HAP-1 (cell line): ENCODE measurements around the gene B3GNT7.
A peak's percentile ranks its signal among the peaks of the same experiment; 100 is the strongest.
"Not testable (repeated sequence)": the region's sequence is repeated elsewhere in the genome, so short reads cannot be mapped to it uniquely, and the experiment has no call there.

ENCODE experiments used
- DNase-seq, 2 experiments: peaks; one replicate each; pipeline ENCODE4 v3.0.0-alpha.2; 2016 to 2020; ENCODE audit warnings: low spot score in 2 of 2
- H3K27me3 ChIP-seq: fragments of 250-450 bp; sonication (Bioruptor Pico); 2 replicates; pipeline ENCODE4 v1.5.1; 2020; ENCODE audit warnings: low read depth, mild to moderate bottlenecking, moderate library complexity
- H3K36me3 ChIP-seq: fragments of 250-450 bp; sonication (Bioruptor Pico); replicated peaks from 2 replicates; pipeline ENCODE4 v1.5.1; 2020; ENCODE audit warnings: mild to moderate bottlenecking
- H3K4me1 ChIP-seq: fragments of 250-450 bp; sonication (Bioruptor Pico); 2 replicates; pipeline ENCODE4 v1.5.1; 2020; ENCODE audit warnings: mild to moderate bottlenecking
- H3K4me3 ChIP-seq: fragments of 250-450 bp; sonication (Bioruptor Pico); 2 replicates; pipeline ENCODE4 v1.5.1; 2020; ENCODE audit warnings: mild to moderate bottlenecking, moderate library complexity
- H3K9me3 ChIP-seq: fragments of 250-450 bp; sonication (Bioruptor Pico); 2 replicates; pipeline ENCODE4 v1.5.1; 2020; ENCODE audit warnings: mild to moderate bottlenecking, moderate library complexity
- in situ Hi-C: fragments of 300-500 bp; cut with MboI; formaldehyde crosslinking; loops from 3 replicates; pipeline ENCODE4 v1.14.3; 2020; ENCODE audit warnings: low sequenced_read_pairs, inconsistent platforms, mixed read lengths

The B3GNT7 gene

DNA sequence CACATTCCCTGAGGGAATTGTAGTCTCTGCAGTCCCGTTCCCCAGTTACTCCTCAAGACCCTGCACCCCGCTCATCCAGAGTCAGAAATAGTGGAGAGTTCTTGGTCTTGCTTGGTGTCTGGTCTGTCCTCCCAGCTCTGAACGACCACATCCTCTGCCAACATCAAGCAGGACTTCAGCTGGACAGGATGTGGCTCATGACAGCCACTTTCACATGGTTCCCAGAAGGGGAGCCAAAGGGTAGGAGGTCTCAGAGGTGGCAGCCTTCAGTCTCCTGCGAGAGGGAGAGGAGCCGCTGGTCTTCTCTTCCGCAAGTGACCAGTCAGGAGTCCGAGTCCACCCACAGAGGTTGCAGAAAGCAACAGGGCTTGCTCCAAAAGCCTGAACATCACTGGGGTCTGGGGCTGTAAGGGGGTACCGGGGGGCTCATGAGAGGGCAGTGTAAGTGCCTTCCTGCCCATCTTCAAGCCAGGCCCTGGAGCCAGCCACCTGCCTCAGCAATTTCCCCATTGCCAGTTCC lies 29.8 kb downstream of the B3GNT7 start:
- H3K27me3 ChIP-seq: no peaks in the 10 kb centered on the region
- H3K4me1 ChIP-seq: peaks cover 6% of the 10 kb centered on the region
- no peak for DNase-seq
- H3K9me3 ChIP-seq: peaks cover 6% of the 10 kb centered on the region
- no peak overlapping the region for H3K4me3 ChIP-seq
- in situ Hi-C loops: loop anchor here (25.0 kb wide), 1 partner anchor 588 kb away; no protein-coding TSS in a partner anchor
- H3K36me3 ChIP-seq: no peaks in the 10 kb centered on the region

DNA sequence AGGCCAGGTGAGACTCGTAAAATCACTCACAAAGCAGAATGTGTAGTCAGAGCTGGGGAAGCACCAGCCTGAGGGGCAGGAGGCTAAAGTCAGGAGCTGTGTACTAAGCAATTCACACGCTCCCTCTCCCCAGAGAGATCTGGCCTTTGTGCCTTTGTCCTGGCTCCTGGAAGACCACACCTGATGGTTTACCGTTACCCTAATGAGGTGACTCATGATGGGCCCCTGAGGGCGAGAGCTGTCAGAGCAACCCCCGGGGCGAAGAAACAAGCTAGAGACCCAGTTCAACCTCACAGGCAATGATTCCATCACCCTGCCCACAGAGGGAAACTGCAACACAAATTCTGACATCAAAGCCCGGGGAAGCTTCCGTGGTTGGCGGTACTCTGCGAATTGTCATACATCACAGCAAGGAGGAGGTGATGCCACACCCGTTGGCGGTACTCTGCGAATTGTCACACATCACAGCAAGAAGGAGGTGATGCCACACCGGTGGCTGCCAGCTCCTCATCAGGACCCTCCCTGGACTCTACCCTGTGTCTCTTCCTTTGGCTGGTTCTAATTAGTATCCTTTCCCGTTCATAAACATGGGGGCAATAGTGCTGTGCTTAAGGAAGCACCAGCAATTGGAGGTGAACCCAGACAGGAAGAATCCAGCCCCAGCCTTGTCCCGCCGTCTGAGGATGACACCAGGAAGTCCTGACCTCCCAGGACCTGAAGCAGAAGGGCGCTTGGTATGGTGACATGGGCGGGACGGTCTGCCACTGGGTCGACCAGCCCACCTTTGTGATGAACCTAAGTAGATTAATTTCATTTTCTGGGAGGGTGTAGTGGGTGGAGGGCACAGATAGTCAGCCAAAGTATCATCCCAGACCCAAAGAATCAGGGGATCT lies 30.5 kb downstream of the B3GNT7 start:
- DNase-seq: peak in 1 of 2 experiments; percentile 27
- in situ Hi-C loops: loop anchor here (25.0 kb wide), 1 partner anchor 589 kb away; no protein-coding TSS in a partner anchor

DNA sequence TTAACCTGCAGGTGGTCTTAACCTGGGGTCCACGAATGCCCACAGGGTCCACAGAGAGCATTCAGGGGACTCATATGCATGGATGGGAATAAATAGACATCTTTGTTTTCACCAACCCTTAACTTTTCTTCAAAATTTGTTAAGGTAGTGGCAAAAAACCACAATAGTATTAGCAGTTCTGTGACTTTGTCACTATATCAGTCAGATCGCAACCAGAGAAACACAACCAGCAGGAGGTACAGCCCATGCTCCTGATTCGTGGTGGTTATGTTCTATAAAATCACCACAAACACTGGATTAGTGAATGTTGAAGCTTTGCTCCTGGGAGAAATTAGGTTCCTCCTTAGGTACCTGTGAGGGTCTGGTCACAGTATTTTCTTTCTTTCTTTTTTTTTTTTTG lies 31.6 kb downstream of the B3GNT7 start:
- no peak for DNase-seq
- Histone ChIP-seq H3K4me1 (peaks cover 6% of the 10 kb centered on the region), H3K27me3 (no peaks in the 10 kb centered on the region), H3K9me3 (peaks cover 10% of the 10 kb centered on the region), H3K4me3 (no peak overlapping the region), H3K36me3 (no peaks in the 10 kb centered on the region)
- in situ Hi-C loops: loop anchor here (25.0 kb wide), 1 partner anchor 590 kb away; no protein-coding TSS in a partner anchor

More for the DNA sequence above, 30.5 kb downstream of the B3GNT7 start:
- peaks cover 6% of the 10 kb centered on the region for H3K4me1 ChIP-seq
- H3K9me3 ChIP-seq: peaks cover 10% of the 10 kb centered on the region
- H3K4me3 ChIP-seq: no peak overlapping the region
- H3K27me3 ChIP-seq: no peaks in the 10 kb centered on the region
- H3K36me3 ChIP-seq: no peaks in the 10 kb centered on the region

DNA sequence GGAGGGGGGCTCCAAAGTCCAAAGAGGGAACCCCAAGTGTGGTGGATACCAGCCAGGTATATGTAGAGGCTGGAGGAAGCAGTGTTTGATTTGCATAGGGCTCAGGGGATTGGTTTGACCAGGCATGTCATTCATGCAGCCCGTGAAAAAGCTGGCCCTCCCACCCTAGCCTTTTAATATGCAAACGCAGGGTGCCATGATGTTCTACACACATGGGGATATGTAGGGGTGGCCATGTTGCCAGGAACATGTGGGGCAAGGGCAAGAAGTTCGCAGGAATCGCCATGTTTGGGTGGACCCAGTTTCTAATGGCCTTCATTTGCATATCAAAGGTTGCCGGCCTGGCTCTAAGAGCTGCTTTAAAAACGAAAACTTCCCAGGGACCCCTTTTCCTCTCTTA lies 33.6 kb downstream of the B3GNT7 start:
- peaks cover 6% of the 10 kb centered on the region for H3K4me1 ChIP-seq
- no peaks in the 10 kb centered on the region for H3K36me3 ChIP-seq
- no peak overlapping the region for H3K4me3 ChIP-seq
- H3K9me3 ChIP-seq: peaks cover 10% of the 10 kb centered on the region
- H3K27me3 ChIP-seq: no peaks in the 10 kb centered on the region
- peak in 1 of 2 experiments; percentile 42 for DNase-seq
- in situ Hi-C loops: loop anchor here (25.0 kb wide), 1 partner anchor 592 kb away; no protein-coding TSS in a partner anchor

DNA sequence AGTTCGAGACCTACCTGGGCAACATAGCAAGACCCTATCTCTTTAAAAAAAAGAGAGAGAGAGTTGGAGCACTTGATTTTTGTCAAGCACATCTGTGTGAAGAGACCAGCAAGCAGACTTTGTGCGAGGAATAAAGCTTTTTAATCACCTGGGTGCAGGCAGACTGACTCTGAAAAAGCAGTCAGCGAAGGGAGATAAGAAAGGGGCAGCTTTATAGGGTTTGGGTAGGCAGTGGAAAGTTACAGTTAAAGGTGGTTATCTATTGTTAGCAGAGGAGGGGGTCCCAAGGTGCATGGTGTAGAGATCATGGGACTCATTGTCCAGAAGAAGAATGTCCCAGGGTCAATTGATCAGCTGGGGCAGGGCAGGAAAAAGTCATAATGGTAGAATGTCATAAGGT lies 34.4 kb downstream of the B3GNT7 start:
- Histone ChIP-seq H3K27me3 (no peaks in the 10 kb centered on the region), H3K36me3 (no peaks in the 10 kb centered on the region), H3K4me3 (no peak overlapping the region), H3K9me3 (peaks cover 10% of the 10 kb centered on the region), H3K4me1 (peaks cover 6% of the 10 kb centered on the region)
- no peak for DNase-seq
- in situ Hi-C loops: loop anchor here (25.0 kb wide), 1 partner anchor 593 kb away; no protein-coding TSS in a partner anchor

DNA sequence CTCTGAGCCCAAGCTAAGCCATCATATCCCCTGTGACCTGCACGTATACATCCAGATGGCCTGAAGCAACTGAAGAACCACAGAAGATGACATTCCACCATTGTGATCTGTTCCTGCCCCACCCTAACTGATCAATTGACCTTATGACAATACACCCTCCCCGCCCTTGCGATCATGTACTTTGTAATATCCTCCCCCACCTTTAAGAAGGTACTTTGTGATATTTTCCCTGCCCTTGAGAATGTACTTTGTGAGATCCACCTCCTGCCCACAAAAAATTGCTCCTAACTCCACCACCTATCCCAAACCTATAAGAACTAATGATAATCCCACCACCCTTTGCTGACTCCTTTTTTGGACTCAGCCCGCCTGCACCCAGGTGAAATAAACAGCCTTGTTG lies 34.9 kb downstream of the B3GNT7 start:
- H3K9me3 ChIP-seq, H3K4me1 ChIP-seq, DNase-seq, H3K4me3 ChIP-seq, H3K36me3 ChIP-seq, H3K27me3 ChIP-seq: not testable (repeated sequence)
- in situ Hi-C loops: loop anchor here (25.0 kb wide), 1 partner anchor 593 kb away; no protein-coding TSS in a partner anchor

DNA sequence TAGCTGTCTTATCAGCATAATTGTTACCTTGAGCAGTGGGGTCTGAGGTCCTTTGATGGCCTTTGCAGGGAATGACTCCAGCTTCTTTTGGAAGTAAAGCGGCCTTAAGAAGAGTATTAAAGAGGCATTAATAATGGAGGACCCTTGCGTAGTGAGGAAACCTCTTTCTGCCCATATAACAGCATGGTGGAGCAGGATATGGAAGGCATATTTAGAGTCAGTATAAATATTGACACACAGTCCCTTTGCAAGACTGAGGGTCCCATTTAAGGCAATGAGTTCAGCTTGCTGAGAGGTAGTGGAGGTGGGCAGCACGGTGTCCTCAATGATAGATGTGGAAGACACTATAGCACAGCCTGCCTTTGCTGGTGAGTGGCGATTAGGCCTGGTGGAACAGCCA lies 36.1 kb downstream of the B3GNT7 start:
- peaks cover 10% of the 10 kb centered on the region for H3K9me3 ChIP-seq
- peaks cover 6% of the 10 kb centered on the region for H3K4me1 ChIP-seq
- H3K4me3 ChIP-seq: no peak overlapping the region
- DNase-seq: no peak
- in situ Hi-C loops: loop anchor here (25.0 kb wide), 1 partner anchor 594 kb away; no protein-coding TSS in a partner anchor
- H3K27me3 ChIP-seq: no peaks in the 10 kb centered on the region
- H3K36me3 ChIP-seq: no peaks in the 10 kb centered on the region

DNA sequence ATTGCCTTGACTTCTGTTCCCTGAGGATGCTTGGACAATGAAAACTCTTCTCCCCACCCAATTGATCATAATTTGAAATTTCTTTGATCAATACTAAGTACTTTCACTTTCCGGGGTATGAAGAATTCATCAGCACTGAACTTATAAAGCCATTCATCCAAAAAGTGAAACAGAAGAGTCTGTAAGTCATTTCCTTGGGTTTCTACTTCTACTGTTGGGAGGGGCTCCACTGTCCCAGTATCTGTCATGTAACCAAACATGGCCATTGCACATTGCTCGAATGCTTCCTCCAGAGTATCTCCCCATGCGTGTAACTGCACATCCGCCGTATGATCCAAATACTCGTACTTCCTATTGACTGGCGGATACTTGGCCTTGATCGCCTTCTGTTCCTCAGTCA lies 38.5 kb downstream of the B3GNT7 start:
- Histone ChIP-seq H3K36me3 (no peaks in the 10 kb centered on the region), H3K9me3 (peaks cover 10% of the 10 kb centered on the region), H3K4me3 (no peak overlapping the region), H3K27me3 (no peaks in the 10 kb centered on the region), H3K4me1 (peaks cover 6% of the 10 kb centered on the region)
- no peak for DNase-seq
- in situ Hi-C loops: loop anchor here (25.0 kb wide), 1 partner anchor 597 kb away; no protein-coding TSS in a partner anchor

DNA sequence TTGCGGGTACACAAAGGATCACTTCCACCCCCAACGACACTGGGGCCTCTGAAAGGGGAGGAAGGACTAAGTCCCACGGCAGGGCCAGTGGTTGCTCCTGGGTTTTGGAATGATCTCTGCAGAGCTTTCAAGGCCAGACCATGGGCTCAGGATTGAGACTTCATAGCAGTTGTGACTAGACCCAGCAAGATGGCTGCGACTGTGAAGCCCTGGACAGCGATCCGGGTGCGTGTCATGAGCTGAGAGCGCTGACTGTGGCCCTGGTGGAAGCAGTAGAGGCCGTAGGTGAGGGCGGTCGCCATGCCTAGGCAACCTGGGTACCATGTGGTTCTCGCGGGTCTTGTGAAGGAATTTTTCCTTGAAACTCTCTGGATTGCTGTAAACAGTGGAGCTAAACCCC lies 41.4 kb downstream of the B3GNT7 start:
- no peaks in the 10 kb centered on the region for H3K9me3 ChIP-seq
- H3K4me1 ChIP-seq: no peaks in the 10 kb centered on the region
- DNase-seq: no peak
- H3K4me3 ChIP-seq: no peak overlapping the region
- in situ Hi-C loops: loop anchor here (25.0 kb wide), 1 partner anchor 600 kb away; no protein-coding TSS in a partner anchor
- H3K36me3 ChIP-seq: no peaks in the 10 kb centered on the region
- H3K27me3 ChIP-seq: no peaks in the 10 kb centered on the region

DNA sequence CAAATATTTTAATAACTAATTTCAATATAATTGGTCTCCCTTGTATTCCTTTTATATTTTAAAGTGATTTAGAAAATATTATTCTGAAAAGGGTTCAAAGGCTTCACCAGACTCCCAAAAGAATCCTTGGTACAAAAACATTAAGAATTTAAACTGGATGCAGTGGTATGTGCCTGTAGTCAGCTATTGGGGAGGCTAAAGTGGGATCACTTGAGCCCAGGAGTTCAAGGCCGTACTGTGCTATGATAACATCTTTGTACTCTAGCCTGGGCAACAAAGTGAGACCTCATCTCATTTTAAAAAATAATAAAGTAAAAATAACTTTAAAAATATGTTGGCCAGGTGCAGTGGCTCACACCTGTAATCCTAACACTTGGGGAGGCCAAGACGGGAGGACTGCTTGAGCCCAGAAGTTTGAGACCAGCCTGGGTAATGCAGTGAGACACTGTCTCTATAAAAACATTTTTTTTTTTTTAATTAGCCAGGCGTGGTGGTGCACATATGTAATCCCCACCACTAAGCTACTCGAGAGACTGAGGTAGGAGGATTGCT lies 54.1 kb downstream of the B3GNT7 start:
- no peak for DNase-seq
- Histone ChIP-seq H3K4me3 (no peak overlapping the region), H3K36me3 (peaks cover 33% of the 10 kb centered on the region), H3K27me3 (no peaks in the 10 kb centered on the region), H3K4me1 (no peaks in the 10 kb centered on the region), H3K9me3 (no peaks in the 10 kb centered on the region)
- in situ Hi-C loops: loop anchor here (25.0 kb wide), 1 partner anchor 612 kb away; no protein-coding TSS in a partner anchor

DNA sequence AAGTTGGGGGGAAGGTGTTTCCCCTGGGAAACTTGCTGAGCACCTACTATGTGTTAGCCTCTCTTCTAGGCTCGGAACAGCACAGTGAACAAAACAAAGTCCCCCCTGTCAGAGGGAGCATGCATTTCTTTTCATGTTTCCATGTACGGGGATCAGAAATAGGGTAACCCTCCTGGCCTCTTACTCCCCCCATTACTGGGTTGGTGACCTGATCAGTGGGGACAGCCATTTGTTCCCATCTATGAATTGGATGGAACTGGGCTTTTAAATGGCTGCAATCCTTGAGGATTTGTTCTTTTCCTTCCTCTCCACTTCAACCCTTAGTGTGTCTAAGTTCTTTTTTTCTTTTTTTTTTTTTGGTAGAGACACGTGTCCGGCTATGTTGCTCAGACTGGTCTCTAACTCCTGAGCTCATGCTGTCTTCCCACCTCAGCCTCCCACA lies 55.1 kb downstream of the B3GNT7 start:
- Histone ChIP-seq H3K9me3 (no peaks in the 10 kb centered on the region), H3K4me3 (no peak overlapping the region), H3K36me3 (peaks cover 43% of the 10 kb centered on the region), H3K4me1 (no peaks in the 10 kb centered on the region), H3K27me3 (no peaks in the 10 kb centered on the region)
- no peak for DNase-seq
- in situ Hi-C loops: no loop called here
